ACC112 (cell line): ENCODE data around the gene SULT1C2.

Experiments
- H2AFZ ChIP-seq: fragments of 200-600 bp; sonication (generic); one replicate; pipeline ENCODE4 v1.6.0; 2017; ENCODE audit warnings: antibody characterized with exemption, low read length; ENCODE audit not compliant: unreplicated experiment
- H3K27ac ChIP-seq: fragments of 200-600 bp; sonication (generic); 2 replicates; pipeline ENCODE4 v1.5.1; 2014; ENCODE audit warnings: low read depth, mild to moderate bottlenecking, antibody characterized with exemption, low read length, moderate library complexity
- H3K27me3 ChIP-seq: fragments of 200-600 bp; sonication (generic); 2 replicates; pipeline ENCODE4 v1.6.1; 2014; ENCODE audit warnings: mild to moderate bottlenecking, antibody characterized with exemption, low read length, moderate library complexity, mixed read lengths; ENCODE audit not compliant: insufficient read depth
- H3K36me3 ChIP-seq: fragments of 200-600 bp; sonication (generic); 2 replicates; pipeline ENCODE4 v1.6.1; 2016; ENCODE audit warnings: mild to moderate bottlenecking, antibody characterized with exemption, low read length, moderate library complexity, mixed read lengths; ENCODE audit not compliant: insufficient read depth
- H3K4me1 ChIP-seq: fragments of 200-600 bp; sonication (generic); one replicate; pipeline ENCODE4 v1.6.1; 2016; ENCODE audit warnings: low read length, mixed read lengths; ENCODE audit not compliant: insufficient read depth, unreplicated experiment, control insufficient read depth
- H3K4me3 ChIP-seq: fragments of 200-600 bp; sonication (generic); 2 replicates; pipeline ENCODE4 v1.5.1; 2014; ENCODE audit warnings: mild to moderate bottlenecking, low read depth, low read length
- H3K79me2 ChIP-seq: fragments of 200-600 bp; sonication (generic); one replicate; pipeline ENCODE4 v1.6.0; 2016; ENCODE audit warnings: low read length; ENCODE audit not compliant: control insufficient read depth, unreplicated experiment, insufficient read depth

SULT1C2 gene

DNA sequence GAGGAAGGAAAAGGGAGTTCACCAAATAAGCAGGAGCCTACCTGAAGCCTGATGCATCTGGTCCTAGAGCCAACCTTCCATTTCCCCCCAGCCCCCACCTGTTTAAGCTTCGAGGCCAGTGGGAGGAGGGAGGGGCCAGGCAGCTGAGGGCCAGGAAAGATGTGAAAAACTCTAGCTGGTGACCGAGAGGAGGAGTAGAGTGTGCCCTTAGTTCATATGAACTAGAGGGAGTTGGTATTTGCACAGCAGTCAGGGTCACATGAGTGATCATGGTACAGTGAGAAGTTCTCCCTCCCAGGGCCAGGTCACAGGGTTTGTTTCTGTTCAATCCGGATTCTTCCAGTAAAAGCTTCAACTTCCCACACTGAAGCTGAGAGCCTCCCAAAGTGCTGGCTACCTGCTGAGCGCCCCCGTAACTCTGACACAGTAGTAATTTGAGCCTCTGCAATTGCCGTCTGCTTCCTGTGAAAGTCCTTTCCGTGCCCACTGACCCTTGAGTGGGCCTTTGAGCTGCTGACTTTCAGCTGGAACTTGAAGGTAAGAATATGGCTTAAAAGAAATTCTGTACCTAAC lies at the start of gene SULT1C2:
SULT1C2 (plus strand) TSS at position 362 of the 573 bp plus-strand sequence. CDS start 4,773 bp downstream, outside the sequence.
- Histone ChIP-seq H3K27me3 (no peaks in the 10 kb centered on the region), H2AFZ (no peak within 1 kb of the TSS), H3K27ac (no peak within 1 kb of the TSS), H3K4me3 (no peak within 1 kb of the TSS), H3K4me1 (peaks cover 4% of the 10 kb centered on the region), H3K79me2 (no peaks in the 10 kb centered on the region), H3K36me3 (no peaks in the 10 kb centered on the region)

DNA sequence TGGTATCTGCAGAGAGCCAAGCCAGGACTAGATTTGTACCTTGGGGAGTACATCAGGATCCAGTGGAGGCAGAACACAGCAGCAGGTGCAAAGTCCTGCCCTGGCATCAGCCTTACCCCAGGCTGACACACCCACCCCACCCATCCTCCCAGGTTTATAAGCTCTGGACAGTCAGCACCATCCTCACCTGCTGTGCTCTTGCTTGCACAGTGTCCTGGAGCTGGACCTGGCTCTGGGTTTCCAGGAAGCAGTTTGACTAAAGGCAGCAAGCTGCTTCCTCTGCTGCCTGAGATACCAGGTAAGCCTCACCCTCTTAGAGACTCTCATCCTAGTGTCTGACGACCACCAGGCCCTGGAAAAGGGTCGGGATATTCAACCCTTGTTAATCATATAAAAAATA lies 48.9 kb upstream of the SULT1C2 start, which contains the start of gene SULT1C3:
SULT1C3 (plus strand) TSS at position 183 of the 400 bp plus-strand sequence. CDS start 7,227 bp downstream, outside the sequence.
- Histone ChIP-seq H3K27me3 (no peaks in the 10 kb centered on the region), H3K79me2 (no peaks in the 10 kb centered on the region), H3K4me1 (peaks cover 10% of the 10 kb centered on the region), H3K27ac (no peak within 1 kb of the TSS), H2AFZ (no peak within 1 kb of the TSS), H3K36me3 (no peaks in the 10 kb centered on the region), H3K4me3 (no peak within 1 kb of the TSS)

DNA sequence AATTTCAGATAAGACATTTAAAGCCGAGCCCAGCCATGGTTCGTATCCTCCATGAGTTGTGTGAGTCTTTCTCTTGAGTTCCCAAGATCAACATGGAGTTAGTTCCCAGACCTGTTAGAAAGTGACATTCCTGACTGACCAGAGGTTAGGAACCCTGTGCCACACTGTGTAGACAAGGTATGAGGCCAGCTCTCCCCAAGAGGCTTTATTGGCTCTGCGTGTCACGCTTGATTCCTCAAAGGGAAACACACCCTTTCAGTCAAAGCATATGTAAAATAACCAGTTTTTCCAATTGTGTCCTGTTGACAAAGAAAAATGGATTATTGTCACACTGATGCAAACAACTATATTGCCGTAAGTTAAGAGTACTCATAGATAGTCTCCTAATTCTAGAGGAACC lies 47.7 kb upstream of the SULT1C2 start:
- Histone ChIP-seq H2AFZ (no peak overlapping the region), H3K27me3 (no peaks in the 10 kb centered on the region), H3K36me3 (no peaks in the 10 kb centered on the region), H3K79me2 (no peaks in the 10 kb centered on the region), H3K4me3 (no peak overlapping the region), H3K27ac (no peak overlapping the region), H3K4me1 (peaks cover 14% of the 10 kb centered on the region)

DNA sequence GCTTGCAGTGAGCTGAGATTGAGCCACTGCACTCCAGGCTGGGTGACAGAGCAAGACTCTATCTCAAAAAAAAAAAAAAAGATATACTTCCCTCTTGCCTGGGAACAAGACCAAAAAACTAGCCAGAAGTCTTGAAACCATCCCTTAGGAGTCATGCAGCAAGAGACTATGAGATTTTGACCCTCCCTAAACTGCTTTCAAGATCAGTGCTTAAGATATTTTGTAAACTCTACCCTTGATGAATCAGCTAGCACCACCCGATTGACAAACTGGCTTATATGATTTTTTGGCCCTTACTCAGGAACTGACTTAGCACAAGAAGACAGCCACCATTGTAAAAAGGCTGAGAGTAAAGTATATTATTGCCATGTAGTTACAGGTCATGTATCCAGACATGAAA lies 45.1 kb upstream of the SULT1C2 start:
- Histone ChIP-seq H2AFZ (no peak overlapping the region), H3K27ac (peak overlapping the region; percentile 35), H3K4me1 (peaks cover 14% of the 10 kb centered on the region), H3K79me2 (no peaks in the 10 kb centered on the region), H3K4me3 (no peak overlapping the region), H3K27me3 (no peaks in the 10 kb centered on the region), H3K36me3 (no peaks in the 10 kb centered on the region)

DNA sequence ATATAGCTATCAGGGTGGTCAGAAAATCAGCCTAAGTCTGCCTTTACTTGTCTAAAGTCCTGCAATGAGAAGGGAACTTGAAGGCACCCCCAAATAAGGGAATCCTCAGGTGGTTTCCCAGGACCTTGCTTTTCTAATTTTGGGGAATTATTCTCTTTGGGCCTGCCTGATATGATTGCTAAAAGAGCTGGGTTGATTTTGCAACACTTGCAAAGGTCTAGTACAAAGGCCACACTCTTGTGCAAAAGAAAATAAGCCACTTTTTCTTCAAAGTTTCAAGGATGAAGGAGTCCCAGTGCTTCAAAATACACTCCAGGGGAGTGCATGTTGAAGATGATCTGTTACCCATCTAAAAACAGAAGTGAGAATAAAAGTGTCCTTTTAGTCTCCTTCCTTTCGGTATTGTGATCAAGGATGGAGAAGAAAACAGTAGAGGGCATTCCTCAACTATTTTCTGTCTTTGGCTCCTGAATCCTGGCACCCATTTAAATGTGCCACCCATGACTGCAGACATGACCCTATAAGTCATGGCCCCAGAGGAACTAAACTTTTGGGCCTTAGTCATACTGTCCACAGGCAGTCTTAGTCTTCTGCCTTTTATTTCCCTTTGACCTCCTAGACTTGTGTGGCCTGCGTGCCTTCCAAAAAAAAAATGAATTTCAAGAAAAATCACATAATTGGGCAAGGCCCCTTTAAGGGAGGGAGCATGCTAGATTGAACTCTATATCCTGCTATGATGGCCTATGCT lies 43.9 kb upstream of the SULT1C2 start:
- no peaks in the 10 kb centered on the region for H3K79me2 ChIP-seq
- no peak overlapping the region for H3K4me3 ChIP-seq
- no peak overlapping the region for H2AFZ ChIP-seq
- H3K36me3 ChIP-seq, result no peaks in the 10 kb centered on the region
- peaks cover 14% of the 10 kb centered on the region for H3K4me1 ChIP-seq
- H3K27me3 ChIP-seq, result no peaks in the 10 kb centered on the region
- H3K27ac ChIP-seq, result peak overlapping the region; percentile 35; the same call in 1 of the 2 replicates

DNA sequence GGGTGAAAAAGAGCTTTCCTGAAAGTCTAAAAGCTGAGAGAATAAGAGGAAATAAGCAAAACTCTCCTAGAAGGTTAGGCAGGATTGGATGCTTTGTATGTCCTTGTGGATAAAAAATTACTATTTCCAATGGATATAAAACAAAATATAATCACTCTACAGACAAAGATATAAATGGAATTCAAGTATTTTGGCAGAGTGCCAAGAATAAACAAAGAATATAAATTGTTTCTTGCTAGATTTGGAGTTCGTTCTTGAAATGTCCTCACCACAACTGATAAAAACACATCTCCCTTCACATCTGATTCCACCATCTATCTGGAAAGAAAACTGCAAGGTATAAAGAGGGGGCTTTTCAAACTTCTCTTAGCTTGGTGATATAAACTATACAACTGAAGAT lies 35.6 kb upstream of the SULT1C2 start:
- no peaks in the 10 kb centered on the region for H3K27me3 ChIP-seq
- H3K4me3 ChIP-seq, result no peak overlapping the region
- H2AFZ ChIP-seq, result peak overlapping the region; percentile 46
- H3K79me2 ChIP-seq, result no peaks in the 10 kb centered on the region
- H3K27ac ChIP-seq, result no peak overlapping the region
- H3K4me1 ChIP-seq, result peaks cover 15% of the 10 kb centered on the region
- no peaks in the 10 kb centered on the region for H3K36me3 ChIP-seq

DNA sequence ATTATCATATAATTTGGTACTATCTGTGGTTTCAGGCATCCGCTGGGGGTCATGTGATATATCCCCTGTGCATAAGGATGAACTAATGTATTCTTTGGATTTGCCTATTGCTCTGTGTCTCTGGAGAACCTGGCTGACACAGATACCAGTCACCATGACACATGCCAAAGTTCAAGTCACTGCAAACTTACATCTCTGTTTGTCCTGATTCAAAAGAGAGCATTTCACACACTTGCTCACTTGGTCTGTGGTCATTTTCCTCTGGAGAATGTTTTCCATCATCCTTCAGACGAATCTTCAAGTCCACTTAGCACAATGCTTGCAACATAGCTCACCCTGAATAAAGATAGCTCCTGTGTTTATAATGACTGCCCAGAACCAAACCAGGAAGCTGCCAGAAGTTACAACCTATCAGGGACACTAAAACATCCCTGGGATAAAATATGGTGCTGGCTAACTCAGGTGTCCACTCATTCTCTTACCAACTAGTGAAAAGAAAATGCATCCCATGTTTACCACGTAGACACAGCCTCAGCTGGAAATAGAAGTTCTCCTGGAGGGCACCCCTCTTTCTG lies 30.9 kb upstream of the SULT1C2 start:
- H3K27me3 ChIP-seq, result no peaks in the 10 kb centered on the region
- no peaks in the 10 kb centered on the region for H3K36me3 ChIP-seq
- peak overlapping the region; percentile 68 for H3K27ac ChIP-seq
- no peak overlapping the region for H2AFZ ChIP-seq
- H3K4me3 ChIP-seq, result no peak overlapping the region
- H3K4me1 ChIP-seq, result peaks cover 17% of the 10 kb centered on the region
- no peaks in the 10 kb centered on the region for H3K79me2 ChIP-seq

DNA sequence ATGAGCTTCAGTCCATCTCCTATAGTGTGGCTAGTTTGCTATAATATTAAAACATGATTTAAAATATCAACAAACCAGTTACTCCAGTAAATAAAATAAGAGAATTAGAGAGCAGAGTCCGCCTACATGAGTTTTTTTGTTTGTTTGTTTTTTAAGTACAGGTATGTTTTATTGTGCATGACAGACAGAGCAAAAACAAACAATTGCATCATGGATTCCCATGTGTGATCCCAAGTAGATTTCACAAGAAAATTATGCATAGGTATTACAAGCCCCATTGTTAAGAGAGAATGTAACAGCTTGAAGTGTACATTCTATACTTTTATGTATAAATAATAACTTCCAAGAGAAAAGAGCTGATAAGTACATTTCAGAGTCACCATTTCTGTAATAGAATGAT lies 27.9 kb upstream of the SULT1C2 start:
- no peaks in the 10 kb centered on the region for H3K79me2 ChIP-seq
- H3K27ac ChIP-seq, result no peak overlapping the region
- H3K27me3 ChIP-seq, result no peaks in the 10 kb centered on the region
- H3K4me3 ChIP-seq, result no peak overlapping the region
- no peaks in the 10 kb centered on the region for H3K36me3 ChIP-seq
- H2AFZ ChIP-seq, result no peak overlapping the region
- peaks cover 13% of the 10 kb centered on the region for H3K4me1 ChIP-seq

DNA sequence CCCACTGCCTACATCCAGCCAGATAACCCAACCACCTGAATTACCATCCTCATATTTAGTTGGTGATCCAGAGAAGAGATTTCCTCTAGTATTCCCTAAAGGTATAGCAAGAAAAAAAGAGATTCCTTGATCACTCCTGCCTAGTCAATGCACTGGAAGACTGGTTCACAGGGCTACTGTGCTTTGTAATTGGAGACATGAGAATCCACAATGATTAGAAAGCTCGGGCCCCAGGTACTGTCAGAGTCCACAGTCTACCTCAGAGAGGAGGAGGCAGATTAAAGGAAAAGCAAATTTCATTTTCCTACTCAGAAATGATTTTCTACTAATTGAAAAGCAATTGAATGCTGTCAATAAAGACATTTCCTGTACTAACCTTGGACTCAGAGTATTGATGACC lies 26.7 kb upstream of the SULT1C2 start:
- Histone ChIP-seq H3K4me3 (no peak overlapping the region), H3K4me1 (peaks cover 23% of the 10 kb centered on the region), H3K27ac (no peak overlapping the region), H3K79me2 (no peaks in the 10 kb centered on the region), H3K27me3 (no peaks in the 10 kb centered on the region), H2AFZ (no peak overlapping the region), H3K36me3 (no peaks in the 10 kb centered on the region)

DNA sequence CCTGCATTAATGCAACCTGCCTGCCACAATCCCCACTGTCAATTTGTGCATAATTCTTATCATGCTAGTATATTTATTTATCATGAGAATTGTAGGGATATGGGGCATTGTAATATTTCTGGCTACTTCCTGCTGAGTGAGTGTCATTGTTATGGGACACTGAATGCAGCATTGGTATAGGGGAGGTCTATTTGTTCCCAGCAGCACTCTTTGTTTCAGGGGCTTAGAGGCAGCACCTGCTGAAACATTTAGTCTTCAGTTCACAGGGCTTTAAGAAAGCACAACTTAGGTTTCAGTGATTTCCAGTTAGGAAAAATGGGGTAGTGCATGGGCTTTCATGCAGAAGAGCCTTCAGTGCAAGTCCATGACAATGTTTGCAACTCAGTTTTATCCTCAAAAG lies 25.3 kb upstream of the SULT1C2 start:
- peaks cover 24% of the 10 kb centered on the region for H3K4me1 ChIP-seq
- H2AFZ ChIP-seq, result no peak overlapping the region
- H3K79me2 ChIP-seq, result no peaks in the 10 kb centered on the region
- no peaks in the 10 kb centered on the region for H3K27me3 ChIP-seq
- no peak overlapping the region for H3K4me3 ChIP-seq
- no peaks in the 10 kb centered on the region for H3K36me3 ChIP-seq
- H3K27ac ChIP-seq, result no peak overlapping the region

DNA sequence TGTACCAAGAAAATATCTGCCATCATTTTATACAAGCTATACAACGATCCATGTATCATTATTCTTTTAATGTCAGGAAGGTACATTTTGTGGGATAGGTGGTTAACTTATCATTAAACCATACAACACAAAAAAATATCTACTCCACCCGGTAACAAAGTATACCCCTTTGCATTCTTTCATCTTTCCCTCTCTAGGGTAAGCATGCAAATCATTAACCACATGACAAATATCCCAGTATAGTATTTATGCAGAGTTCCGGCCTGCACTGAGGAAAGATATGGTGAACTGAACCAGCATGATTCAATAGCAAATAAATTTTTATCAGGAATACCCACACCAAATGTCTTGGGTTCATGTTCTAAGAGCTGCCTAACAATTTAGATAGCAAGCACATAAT lies 22.5 kb upstream of the SULT1C2 start:
- Histone ChIP-seq H3K27ac (no peak overlapping the region), H3K27me3 (no peaks in the 10 kb centered on the region), H3K4me3 (no peak overlapping the region), H3K79me2 (no peaks in the 10 kb centered on the region), H2AFZ (no peak overlapping the region), H3K36me3 (no peaks in the 10 kb centered on the region), H3K4me1 (peaks cover 33% of the 10 kb centered on the region)
